Lower leg skin (tissue), 4 donors: Measurements from ENCODE around the gene EBF4. TPM values are rescaled to one million over a fixed set of nuclear protein-coding genes. Genes with fewer than 3 reads are reported as not detected.

ENCODE experiments used
- DNase-seq, 2 donors: peaks; one replicate each; pipeline ENCODE4 v3.0.0-alpha.2; 2019; ENCODE audit warnings: low spot score in 2 of 2
- H3K4me3 ChIP-seq: fragments of 200-600 bp; sonication (generic); 2 replicates; pipeline ENCODE4 v1.5.1; 2017; ENCODE audit warnings: mild to moderate bottlenecking, low read depth; ENCODE audit not compliant: poor library complexity, severe bottlenecking
- CTCF ChIP-seq, 3 donors: fragments of 450-650 bp; IDR thresholded peaks; one replicate each; pipeline ENCODE4 v1.5.1; 2016; ENCODE audit warnings: antibody characterized with exemption in 3 of 3, mild to moderate bottlenecking in 3 of 3, moderate library complexity in 2 of 3
- POLR2A ChIP-seq, 2 donors: fragments of 450-650 bp; IDR thresholded peaks; one replicate each; pipeline ENCODE4 v1.6.1; 2016 to 2017; ENCODE audit warnings: antibody characterized with exemption in 2 of 2, mild to moderate bottlenecking in 1 of 2, moderate library complexity in 1 of 2
- WGBS, 2 donors: methylation state at CpG; one replicate each; pipeline ENCODE4 v1.1.5; 2018; 5-methylcytosine and 5-hydroxymethylcytosine counted together
- intact Hi-C: fragments of 100-400 bp; cut with DNase I; formaldehyde crosslinking; loops from one replicate; pipeline ENCODE4 v1.15.0; 2023; ENCODE audit warnings: low total_unique reads
- total RNA-seq, 4 donors: library from RNA; depleted of rRNA; stranded (reverse); fragments of >200 nt; gene quantifications; one replicate each; pipeline ENCODE4 v1.1.0, GENCODE V29; 2016

The EBF4 gene
- total RNA-seq, 4 donors from 2014 or later = 5.0 to 9.9 (median 7.7) TPM

GRCh38 chr20:2700913-2701620 is 8.5 kb downstream of the EBF4 start:
- no peak for DNase-seq
- WGBS, 2 donors = 67 to 72% methylated on average over 7 to 9 of the region's 9 CpGs
- intact Hi-C loops = no loop called here

GRCh38 chr20:2701671-2702081 is 9.1 kb downstream of the EBF4 start:
- H3K4me3 ChIP-seq = no peak overlapping the region
- WGBS, 2 donors = 66 to 81% methylated on average over 5 of the region's 5 CpGs
- intact Hi-C loops = no loop called here
- TF ChIP-seq CTCF (IDR thresholded peaks at IDR 0.05) = no peak
- TF ChIP-seq POLR2A (IDR thresholded peaks at IDR 0.05) = no peak
- DNase-seq = no peak

More at GRCh38 chr20:2700913-2701620, 8.5 kb downstream of the EBF4 start:
- no peak for TF ChIP-seq POLR2A (IDR thresholded peaks at IDR 0.05)
- TF ChIP-seq CTCF (IDR thresholded peaks at IDR 0.05) = no peak
- no peak overlapping the region for H3K4me3 ChIP-seq

- 87 to 88% methylated on average over 8 of the region's 8 CpGs for WGBS, 2 donors
- DNase-seq = no peak
- intact Hi-C loops = no loop called here
- TF ChIP-seq CTCF (IDR thresholded peaks at IDR 0.05) = no peak
- no peak for TF ChIP-seq POLR2A (IDR thresholded peaks at IDR 0.05)
- H3K4me3 ChIP-seq = no peak overlapping the region
These were observed 11.3 kb downstream of the EBF4 start for GRCh38 chr20:2703716-2704475.

GRCh38 chr20:2705931-2706645 is 13.5 kb downstream of the EBF4 start:
- no peak overlapping the region for H3K4me3 ChIP-seq
- intact Hi-C loops = no loop called here
- TF ChIP-seq POLR2A (IDR thresholded peaks at IDR 0.05) (no peak), CTCF (IDR thresholded peaks at IDR 0.05) (no peak)
- DNase-seq = peak in 1 of 2 donors; percentile 81
- 83 to 90% methylated on average over 14 of the region's 14 CpGs for WGBS, 2 donors

GRCh38 chr20:2706688-2707352 is 14.2 kb downstream of the EBF4 start:
- TF ChIP-seq POLR2A (IDR thresholded peaks at IDR 0.05) = no peak
- no peak for TF ChIP-seq CTCF (IDR thresholded peaks at IDR 0.05)
- no peak overlapping the region for H3K4me3 ChIP-seq
- whole genome bisulfite sequencing, 2 donors = 74 to 75% methylated on average over 6 of the region's 6 CpGs
- intact Hi-C loops = no loop called here
- no peak for DNase-seq
